Fibroblast of villous mesenchyme (primary cell): ENCODE measurements around the gene GPR152. TPM values are rescaled to one million over a fixed set of nuclear protein-coding genes. Genes with fewer than 3 reads are reported as not detected.

Experiments used
- DNase-seq: peaks from one replicate; pipeline ENCODE4 v3.0.0-alpha.2; 2010; ENCODE audit warnings: low read depth
- H3K4me3 ChIP-seq: 2 replicates; pipeline ENCODE4 v1.5.1; 2011; ENCODE audit warnings: low read depth, mild to moderate bottlenecking, low read length
- CTCF ChIP-seq: IDR thresholded peaks from 2 replicates; pipeline ENCODE4 v1.5.1; 2012; ENCODE audit warnings: low read depth, mild to moderate bottlenecking, low read length; ENCODE audit not compliant: insufficient read depth
- total RNA-seq: library from RNA; depleted of rRNA; stranded (reverse); fragments of >200 nt; gene quantifications from 2 replicates; pipeline ENCODE4 v1.2.3, GENCODE V29; 2012

The GPR152 gene
- total RNA-seq, 1 donor = not detected

DNA sequence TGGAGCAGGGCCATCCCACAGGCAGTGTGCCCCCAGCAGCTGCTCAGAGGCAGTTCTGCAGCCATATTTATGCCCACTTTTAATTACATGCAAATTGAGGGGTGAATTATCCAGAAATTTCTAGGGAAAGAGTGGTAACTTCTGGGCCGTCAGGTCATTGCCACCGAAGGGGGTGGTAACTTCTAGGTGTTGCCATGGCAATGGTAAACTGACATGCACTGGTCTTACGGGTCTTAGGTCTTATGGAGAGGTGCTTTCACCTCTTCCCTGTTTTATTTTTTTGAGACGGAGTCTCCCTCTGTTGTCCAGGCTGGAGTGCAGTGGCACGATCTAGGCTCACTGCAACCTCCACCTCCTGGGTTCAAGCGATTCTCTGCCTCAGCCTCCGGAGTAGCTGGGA, 20.4 kb upstream of the GPR152 start:
- H3K4me3 ChIP-seq = no peak overlapping the region
- no peak for TF ChIP-seq CTCF
- no peak for DNase-seq

DNA sequence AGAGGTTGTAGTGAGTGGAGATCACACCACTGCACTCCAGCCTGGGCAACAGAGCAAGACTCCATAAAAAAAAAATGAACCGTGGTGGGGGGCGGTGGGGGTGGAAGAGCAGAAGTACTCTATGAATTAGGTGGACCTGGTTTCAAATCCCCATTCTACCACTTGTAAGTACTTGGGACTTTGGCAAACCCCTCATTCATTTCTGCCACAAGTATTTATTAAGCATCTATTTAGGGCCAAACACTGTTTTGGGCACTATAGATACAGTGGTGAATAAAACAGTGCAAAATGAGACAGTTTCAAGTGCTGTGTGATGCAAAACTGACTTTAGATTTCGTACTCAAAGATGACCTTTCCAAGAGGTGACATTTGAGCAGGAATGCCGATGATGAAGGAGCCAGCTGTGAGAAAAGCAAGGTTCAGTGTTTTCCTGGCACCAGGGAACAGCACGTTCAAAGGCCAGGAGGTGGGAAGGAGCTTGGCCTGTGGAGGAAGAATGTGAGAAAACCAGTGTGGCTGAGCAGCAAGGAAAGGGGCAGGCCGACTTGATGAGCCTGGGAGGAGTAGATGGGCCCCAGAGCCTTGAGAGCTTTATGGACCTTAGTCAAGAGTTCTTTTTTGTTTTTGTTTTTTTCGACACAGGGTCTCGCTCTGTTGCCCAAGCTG, 17.9 kb upstream of the GPR152 start:
- no peak for TF ChIP-seq CTCF
- no peak for DNase-seq
- no peak overlapping the region for H3K4me3 ChIP-seq

- no peak for DNase-seq
- H3K4me3 ChIP-seq = peak overlapping the region; percentile 67
- TF ChIP-seq CTCF = no peak
Observed at GRCh38 chr11:67469508-67469811, 16.9 kb upstream of the GPR152 start.

GRCh38 chr11:67468759-67469507, 16.4 kb upstream of the GPR152 start, which contains the start of gene TMEM134:
TMEM134 (minus strand) TSS chr11:67469251; CDS start chr11:67469192, 59 bp downstream.
- peak within 1 kb of the TSS; percentile 67 for H3K4me3 ChIP-seq
- peak; percentile 92 for DNase-seq
- peak; percentile 20 for TF ChIP-seq CTCF

DNA sequence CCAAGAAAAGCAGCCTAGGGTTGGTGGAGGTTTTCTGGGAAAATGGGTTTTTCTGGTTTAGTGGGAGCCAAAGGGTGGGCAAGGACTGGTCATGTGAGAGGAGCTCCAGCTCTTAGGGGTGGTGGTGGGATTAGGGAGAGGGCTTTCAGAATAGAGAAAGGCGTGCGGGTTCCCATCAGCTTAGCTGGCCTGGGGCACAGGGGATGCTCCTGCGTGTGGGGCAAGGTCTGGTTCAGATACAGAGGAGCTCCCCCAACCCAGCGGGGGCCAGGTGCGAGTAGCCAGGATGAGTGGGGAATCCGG, 15.9 kb upstream of the GPR152 start:
- TF ChIP-seq CTCF = no peak
- no peak for DNase-seq
- H3K4me3 ChIP-seq = peak overlapping the region; percentile 67

DNA sequence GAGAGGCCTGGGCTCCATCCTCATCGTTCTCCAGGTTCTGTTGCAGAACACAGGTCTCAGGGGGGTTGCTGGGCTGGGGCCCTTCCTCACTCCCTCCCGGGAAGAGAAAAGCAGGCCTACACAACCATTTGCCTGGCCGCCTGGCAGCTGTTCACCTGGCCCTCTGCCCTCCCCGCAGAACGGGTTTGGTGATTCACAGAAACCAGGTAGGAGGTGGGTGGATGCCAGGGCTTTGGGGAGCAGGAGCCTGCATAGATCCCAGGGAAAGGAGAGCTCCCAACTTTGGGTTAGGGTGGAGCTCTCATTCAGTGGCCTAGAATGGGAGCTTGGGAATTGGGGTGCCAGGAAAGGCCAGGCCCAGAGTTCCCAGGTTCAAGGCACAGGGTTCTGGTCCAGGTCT, 15.5 kb upstream of the GPR152 start:
- no peak for DNase-seq
- TF ChIP-seq CTCF = no peak
- H3K4me3 ChIP-seq = peak overlapping the region; percentile 67
